H1 (cell line): ENCODE measurements around the gene FARS2. TPM values are rescaled to one million over a fixed set of nuclear protein-coding genes. Genes with fewer than 3 reads are reported as not detected.

Experiments used
- ASH2L ChIP-seq: fragments of 200-600, 300-600 bp; sonication (generic); IDR thresholded peaks from one replicate; pipeline ENCODE4 v1.7.1; 2017; ENCODE audit warnings: low read length
- EP300 ChIP-seq, 2 experiments: IDR thresholded peaks; 1 replicate in 1 of 2; 2 replicates in 1 of 2; pipeline ENCODE4 v1.6.1; 2011 to 2012; ENCODE audit warnings: low read depth in 2 of 2, low read length in 2 of 2, mild to moderate bottlenecking in 2 of 2, borderline replicate concordance in 1 of 2, inconsistent platforms in 1 of 2, moderate library complexity in 1 of 2
- FOSL1 ChIP-seq: IDR thresholded peaks from 2 replicates; pipeline ENCODE4 v1.6.1; 2011; ENCODE audit warnings: mild to moderate bottlenecking, low read depth, low read length, moderate library complexity; ENCODE audit not compliant: insufficient read depth
- GTF2F1 ChIP-seq: IDR thresholded peaks from 2 replicates; pipeline ENCODE4 v1.6.1; 2012; ENCODE audit warnings: low read depth, low read length, improper control_type of control experiment, borderline replicate concordance
- JUN ChIP-seq: IDR thresholded peaks from 2 replicates; pipeline ENCODE4 v1.6.1; 2011; ENCODE audit warnings: low read depth, mild to moderate bottlenecking, improper control_type of control experiment, low read length
- KDM5A ChIP-seq: fragments of 200-600 bp; IDR thresholded peaks from 2 replicates; pipeline ENCODE4 v1.7.1; 2012; ENCODE audit warnings: mild to moderate bottlenecking, low read length, inconsistent platforms, mixed read lengths
- USF2 ChIP-seq: IDR thresholded peaks from 2 replicates; pipeline ENCODE4 v1.6.1; 2011; ENCODE audit warnings: low read length, improper control_type of control experiment
- polyA plus RNA-seq, 7 experiments: library from polyadenylated mRNA; depleted of rRNA in 3 of 7; stranded (reverse) in 5 of 7; unstranded in 2 of 7; fragments of >200 nt in 5 of 7; fragments of 200-250 nt in 2 of 7; gene quantifications; 1 replicate in 5 of 7; 2 replicates in 1 of 7; 4 replicates in 1 of 7; pipeline versions ENCODE4 v1.2.1 to v1.2.3, GENCODE V29; 2011 to 2013; ENCODE audit warnings: missing spikeins in 2 of 7, mixed read lengths in 2 of 7
- total RNA-seq: library from RNA; stranded (reverse); fragmentation: NEBNext Ultra II Directional; extraction: Animal tissue kit (Norgen Biotek cat#: 25700); gene quantifications from 2 replicates; pipeline ENCODE4 v1.2.1, GENCODE V29; 2021

The FARS2 gene
- total and polyA plus RNA-seq, 2 of the 8 experiments (the other 6 are each of a cell fraction or from before 2014, with no cell fraction given) = 11.7 to 14.4 TPM

- no peak for TF ChIP-seq GTF2F1
- TF ChIP-seq KDM5A = no peak
- TF ChIP-seq ASH2L = no peak
- no peak for TF ChIP-seq USF2
- TF ChIP-seq JUN = no peak
- no peak for TF ChIP-seq EP300 (IDR thresholded peaks at IDR 0.05; ENCODE audit: borderline replicate concordance in 1 of 2, low read depth in 2 of 2, low read length in 2 of 2)
- TF ChIP-seq FOSL1 = no peak
These were observed 166.3 kb downstream of the FARS2 start (continued) for GRCh38 chr6:5427586-5427985.
